Tibial artery (tissue), 4 donors: Measurements from ENCODE around the gene HTR4.

Source experiments
- DNase-seq, 2 donors: peaks; one replicate each; pipeline ENCODE4 v3.0.0-alpha.2; 2019
- H3K27ac ChIP-seq, 2 donors: fragments of 200-600 bp; sonication (generic) in 1 of 2; 1 replicate in 1 of 2; 2 replicates in 1 of 2; pipeline ENCODE4 v1.5.1; 2018 to 2019; ENCODE audit warnings: mild to moderate bottlenecking in 1 of 2
- H3K27me3 ChIP-seq, 2 donors: fragments of 200-600 bp; sonication (generic) in 1 of 2; one replicate each; pipeline versions ENCODE4 v1.5.1 to v1.6.0; 2016 to 2019
- H3K36me3 ChIP-seq, 3 donors: fragments of 200-600 bp; sonication (generic) in 2 of 3; one replicate each; pipeline ENCODE4 v1.5.1; 2016 to 2019; ENCODE audit warnings: mild to moderate bottlenecking in 2 of 3
- H3K4me1 ChIP-seq, 4 donors: fragments of 200-600 bp; sonication (generic) in 2 of 4; 1 replicate in 3 of 4; 2 replicates in 1 of 4; pipeline ENCODE4 v1.5.1; 2016 to 2019
- H3K4me3 ChIP-seq, 2 donors: fragments of 200-600 bp; sonication (generic) in 1 of 2; 1 replicate in 1 of 2; 2 replicates in 1 of 2; pipeline ENCODE4 v1.5.1; 2018 to 2019; ENCODE audit warnings: mild to moderate bottlenecking in 2 of 2
- H3K9me3 ChIP-seq, 3 donors: fragments of 200-600 bp; sonication (generic) in 1 of 3; one replicate each; pipeline ENCODE4 v1.5.1; 2016 to 2019
- CTCF ChIP-seq, 2 experiments: fragments of 200-600 bp in 1 of 2; fragments of 450-650 bp in 1 of 2; IDR thresholded peaks; one replicate each; pipeline ENCODE4 v1.5.1; 2017 to 2019; ENCODE audit warnings: antibody characterized with exemption in 2 of 2, mild to moderate bottlenecking in 1 of 2, moderate library complexity in 1 of 2
- intact Hi-C: fragments of 100-400 bp; cut with DNase I; formaldehyde crosslinking; loops from one replicate; pipeline ENCODE4 v1.15.0; 2023; ENCODE audit warnings: low total_unique reads

The HTR4 gene

GRCh38 chr5:148512498-148512897, 141.8 kb downstream of the HTR4 start:
- no peak overlapping the region for H3K27ac ChIP-seq
- intact Hi-C loops: no loop called here
- H3K36me3 ChIP-seq: no peaks in the 10 kb centered on the region
- H3K9me3 ChIP-seq: no peaks in the 10 kb centered on the region
- DNase-seq: no peak
- H3K27me3 ChIP-seq: no peaks in the 10 kb centered on the region
- H3K4me3 ChIP-seq: no peak overlapping the region
- no peak for TF ChIP-seq CTCF (IDR thresholded peaks at IDR 0.05)
- H3K4me1 ChIP-seq: no peaks in the 10 kb centered on the region

GRCh38 chr5:148511810-148512347, 142.4 kb downstream of the HTR4 start:
- no peak for TF ChIP-seq CTCF (IDR thresholded peaks at IDR 0.05)
- no peaks in the 10 kb centered on the region for H3K36me3 ChIP-seq
- H3K4me3 ChIP-seq: no peak overlapping the region
- H3K27ac ChIP-seq: no peak overlapping the region
- no peaks in the 10 kb centered on the region for H3K4me1 ChIP-seq
- H3K27me3 ChIP-seq: no peaks in the 10 kb centered on the region
- DNase-seq: no peak
- intact Hi-C loops: no loop called here
- no peaks in the 10 kb centered on the region for H3K9me3 ChIP-seq

GRCh38 chr5:148509893-148510292, 144.4 kb downstream of the HTR4 start:
- no peak overlapping the region for H3K4me3 ChIP-seq
- no peaks in the 10 kb centered on the region for H3K27me3 ChIP-seq
- DNase-seq: no peak
- H3K27ac ChIP-seq: no peak overlapping the region
- no peaks in the 10 kb centered on the region for H3K9me3 ChIP-seq
- no peaks in the 10 kb centered on the region for H3K36me3 ChIP-seq
- H3K4me1 ChIP-seq: no peaks in the 10 kb centered on the region
- TF ChIP-seq CTCF (IDR thresholded peaks at IDR 0.05): no peak
- intact Hi-C loops: no loop called here

GRCh38 chr5:148507648-148508047, 146.7 kb downstream of the HTR4 start:
- no peak for TF ChIP-seq CTCF (IDR thresholded peaks at IDR 0.05)
- no peak overlapping the region for H3K4me3 ChIP-seq
- intact Hi-C loops: no loop called here
- no peaks in the 10 kb centered on the region for H3K4me1 ChIP-seq
- DNase-seq: no peak
- no peaks in the 10 kb centered on the region for H3K9me3 ChIP-seq
- no peaks in the 10 kb centered on the region for H3K36me3 ChIP-seq
- H3K27me3 ChIP-seq: no peaks in the 10 kb centered on the region
- H3K27ac ChIP-seq: no peak overlapping the region

GRCh38 chr5:148499452-148499851, 154.9 kb downstream of the HTR4 start:
- no peak overlapping the region for H3K4me3 ChIP-seq
- H3K4me1 ChIP-seq: no peaks in the 10 kb centered on the region
- no peaks in the 10 kb centered on the region for H3K27me3 ChIP-seq
- H3K36me3 ChIP-seq: no peaks in the 10 kb centered on the region
- no peak for DNase-seq
- H3K27ac ChIP-seq: no peak overlapping the region
- intact Hi-C loops: no loop called here
- TF ChIP-seq CTCF (IDR thresholded peaks at IDR 0.05): no peak
- no peaks in the 10 kb centered on the region for H3K9me3 ChIP-seq

- Histone ChIP-seq H3K27ac (no peak overlapping the region), H3K27me3 (no peaks in the 10 kb centered on the region), H3K9me3 (no peaks in the 10 kb centered on the region), H3K36me3 (no peaks in the 10 kb centered on the region), H3K4me3 (no peak overlapping the region), H3K4me1 (no peaks in the 10 kb centered on the region)
- DNase-seq: no peak
- intact Hi-C loops: no loop called here
- TF ChIP-seq CTCF (IDR thresholded peaks at IDR 0.05): no peak
These were observed 156.6 kb downstream of the HTR4 start for GRCh38 chr5:148497757-148498156.
